Heart left ventricle (tissue), 13 donors: Measurements from ENCODE around the gene ARHGAP24.

Source experiments
- CTCF ChIP-seq, 12 donors: fragments of 200-600 bp; sonication (generic) in 4 of 12; IDR thresholded peaks; one replicate each; pipeline versions ENCODE4 v1.5.0 to v1.8.0; 2018 to 2022; ENCODE audit warnings: antibody characterized with exemption in 12 of 12, mild to moderate bottlenecking in 5 of 12
- POLR2A ChIP-seq, 2 donors: fragments of 450-650 bp; IDR thresholded peaks; one replicate each; pipeline ENCODE4 v1.6.1; 2017; ENCODE audit warnings: antibody characterized with exemption in 2 of 2, mild to moderate bottlenecking in 2 of 2, moderate library complexity in 2 of 2
- donor health status: ischemic (EF 13 %, LVEDD 7.1; RV severe dilation, severe dysfunction).
- donor health status: DM: no; HTN: yes; CAD: no.
- donor health status: DM: no; HTN: no; CAD: no.
- donor health status: ischemic (EF 25% LVEDD 6.9; RV normal size, moderate dysfunction).
- donor health status: ischemic (EF 25% LVEDD 5.7; RV mildly dilated, moderate dysfunction).
- donor health status: ischemic (EF 35%, LVEDD 5.7; RV mildly dilated, moderate dysfunction).
- donor health status: nonischemic (EF 11% LVEDD 7.7; RV severe dilation, severe dysfunction).
- donor health status: DM: yes; HTN: yes; CAD: no.
- donor health status: PGD.
- donor health status: ischemic (EF 29% LVEDD 5.4; RV normal size, mild dysfunction).
- donor health status: nonischemic (EF 23%, LVEDD 6.1; RV moderate dilation, normal function).

DNA sequence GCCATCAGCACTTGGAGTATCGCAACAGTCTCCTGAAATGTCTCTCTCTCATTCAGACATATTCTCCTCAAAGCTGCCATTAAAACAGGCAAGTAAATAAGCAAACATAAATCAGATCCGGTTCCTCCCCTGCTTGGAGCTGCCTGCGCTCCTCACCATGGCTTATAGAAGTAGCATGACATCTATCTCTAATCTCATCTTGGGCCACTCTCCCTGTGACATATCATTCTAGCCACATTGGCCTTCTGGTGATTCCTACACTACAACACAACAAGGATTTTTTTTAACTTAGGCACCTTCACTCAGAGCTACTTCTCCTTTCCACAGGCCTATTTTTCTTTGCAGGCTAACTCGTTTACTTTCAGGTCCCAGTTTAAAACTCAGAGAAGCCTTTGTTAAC lies 387.9 kb downstream of the ARHGAP24 start:
- TF ChIP-seq POLR2A (IDR thresholded peaks at IDR 0.05) (no peak), CTCF (IDR thresholded peaks at IDR 0.05) (no peak)
